Loucy (cell line): ENCODE data around the gene PIGZ.

Experiments used
- H2AFZ ChIP-seq: fragments of 200-600 bp; sonication (generic); 2 replicates; pipeline ENCODE4 v1.6.0; 2016; ENCODE audit warnings: antibody characterized with exemption, mild to moderate bottlenecking, low read length, moderate library complexity
- H3F3A ChIP-seq: fragments of 200-600 bp; 2 replicates; pipeline ENCODE4 v1.6.0; 2016; ENCODE audit warnings: antibody characterized with exemption, low read depth, mild to moderate bottlenecking
- H3K27me3 ChIP-seq: fragments of 200-600 bp; sonication (generic); 2 replicates; pipeline ENCODE4 v1.6.1; 2014; ENCODE audit warnings: low read length, mild to moderate bottlenecking; ENCODE audit not compliant: insufficient read depth, poor library complexity, severe bottlenecking
- H3K36me3 ChIP-seq: fragments of 200-600 bp; sonication (generic); 2 replicates; pipeline ENCODE4 v1.6.1; 2016; ENCODE audit warnings: low read length; ENCODE audit not compliant: insufficient read depth
- H3K4me1 ChIP-seq: fragments of 200-600 bp; sonication (generic); 2 replicates; pipeline ENCODE4 v1.5.1; 2014; ENCODE audit warnings: low read length, mild to moderate bottlenecking; ENCODE audit not compliant: insufficient read depth, poor library complexity, severe bottlenecking
- H3K4me2 ChIP-seq: fragments of 200-600 bp; sonication (generic); 2 replicates; pipeline ENCODE4 v1.6.0; 2014; ENCODE audit warnings: antibody characterized with exemption, low read length, low read depth, mild to moderate bottlenecking; ENCODE audit not compliant: poor library complexity, severe bottlenecking
- H3K4me3 ChIP-seq: fragments of 200-600 bp; sonication (generic); 2 replicates; pipeline ENCODE4 v1.5.1; 2014; ENCODE audit warnings: low read length, mild to moderate bottlenecking, mixed read lengths; ENCODE audit not compliant: poor library complexity, severe bottlenecking
- H3K79me2 ChIP-seq: fragments of 200-600 bp; sonication (generic); 2 replicates; pipeline ENCODE4 v1.6.1; 2014; ENCODE audit warnings: low read length; ENCODE audit not compliant: insufficient read depth
- H3K9ac ChIP-seq: fragments of 200-600 bp; sonication (generic); 2 replicates; pipeline ENCODE4 v1.6.0; 2014; ENCODE audit warnings: mild to moderate bottlenecking, low read depth, low read length, moderate library complexity; ENCODE audit not compliant: poor library complexity, severe bottlenecking
- H3K9me2 ChIP-seq: fragments of 200-600 bp; sonication (generic); replicated peaks from 2 replicates; pipeline ENCODE4 v1.6.1; 2016; ENCODE audit warnings: low read depth, low read length, mixed read lengths
- H3K9me3 ChIP-seq: fragments of 200-600 bp; sonication (generic); 2 replicates; pipeline ENCODE4 v1.6.1; 2014; ENCODE audit warnings: mild to moderate bottlenecking, antibody characterized with exemption, low read length, low read depth; ENCODE audit not compliant: insufficient read depth
- H4K20me1 ChIP-seq: fragments of 200-600 bp; sonication (generic); 2 replicates; pipeline ENCODE4 v1.6.0; 2014; ENCODE audit warnings: antibody characterized with exemption, low read length, mild to moderate bottlenecking; ENCODE audit not compliant: insufficient read depth, poor library complexity, severe bottlenecking
- CTCF ChIP-seq: fragments of 200-600 bp; sonication (generic); conservative IDR thresholded peaks from 2 replicates; pipeline ENCODE4 v1.5.1; 2014; ENCODE audit warnings: mild to moderate bottlenecking, antibody characterized with exemption, low read length
- EZH2phosphoT487 ChIP-seq: fragments of 200-600 bp; IDR thresholded peaks from 2 replicates; pipeline ENCODE4 v1.6.1; 2018; ENCODE audit warnings: antibody characterized with exemption, mild to moderate bottlenecking, moderate library complexity, borderline replicate concordance

Gene PIGZ

GRCh38 chr3:196916995-196917394 is 51.6 kb downstream of the PIGZ start:
- Histone ChIP-seq H3K27me3 (no peaks in the 10 kb centered on the region), H3K4me3 (no peak overlapping the region), H4K20me1 (no peaks in the 10 kb centered on the region), H3K79me2 (no peaks in the 10 kb centered on the region), H3K9me3 (no peaks in the 10 kb centered on the region), H3K36me3 (peaks cover 19% of the 10 kb centered on the region; the same call in 1 of the 2 replicates), H3K9me2 (no peaks in the 10 kb centered on the region), H3K4me1 (no peaks in the 10 kb centered on the region), H2AFZ (no peak overlapping the region), H3K9ac (no peak overlapping the region), H3F3A (no peaks in the 10 kb centered on the region), H3K4me2 (no peak overlapping the region)
- TF ChIP-seq EZH2phosphoT487 (no peak), CTCF (no peak)

GRCh38 chr3:196916221-196916620 is 52.4 kb downstream of the PIGZ start:
- no peaks in the 10 kb centered on the region for H3K9me2 ChIP-seq
- H3K36me3 ChIP-seq = peaks cover 19% of the 10 kb centered on the region; the same call in 1 of the 2 replicates
- H3K4me1 ChIP-seq = no peaks in the 10 kb centered on the region
- no peak overlapping the region for H3K9ac ChIP-seq
- no peaks in the 10 kb centered on the region for H3K79me2 ChIP-seq
- no peak overlapping the region for H2AFZ ChIP-seq
- no peaks in the 10 kb centered on the region for H3F3A ChIP-seq
- H3K4me2 ChIP-seq = no peak overlapping the region
- no peaks in the 10 kb centered on the region for H4K20me1 ChIP-seq
- no peaks in the 10 kb centered on the region for H3K27me3 ChIP-seq
- H3K9me3 ChIP-seq = no peaks in the 10 kb centered on the region
- H3K4me3 ChIP-seq = no peak overlapping the region
- no peak for TF ChIP-seq CTCF
- TF ChIP-seq EZH2phosphoT487 = no peak

- H3K27me3 ChIP-seq = no peaks in the 10 kb centered on the region
- H3K4me1 ChIP-seq = no peaks in the 10 kb centered on the region
- no peak overlapping the region for H2AFZ ChIP-seq
- no peaks in the 10 kb centered on the region for H4K20me1 ChIP-seq
- no peak overlapping the region for H3K4me3 ChIP-seq
- H3K9ac ChIP-seq = no peak overlapping the region
- peaks cover 19% of the 10 kb centered on the region; the same call in 1 of the 2 replicates for H3K36me3 ChIP-seq
- no peaks in the 10 kb centered on the region for H3K9me2 ChIP-seq
- TF ChIP-seq EZH2phosphoT487 (no peak), CTCF (no peak)
- no peak overlapping the region for H3K4me2 ChIP-seq
- H3F3A ChIP-seq = no peaks in the 10 kb centered on the region
- no peaks in the 10 kb centered on the region for H3K79me2 ChIP-seq
- H3K9me3 ChIP-seq = no peaks in the 10 kb centered on the region
Measured at GRCh38 chr3:196915375-196915774, 53.3 kb downstream of the PIGZ start.
